ENCODE results near the gene CASP6. TPM values are rescaled to one million over a fixed set of nuclear protein-coding genes. Genes with fewer than 3 reads are reported as not detected.

The CASP6 gene
- total RNA-seq, 1 donor from 2014 or later: 25.2 TPM

GRCh38 chr4:109729718-109730618 lies 26.7 kb upstream of the CASP6 start, which contains the start of gene PLA2G12A:
TSS of gene PLA2G12A (minus strand) at chr4:109730070. CDS start at chr4:109729809, 261 bp downstream.
- FAIRE-seq (no peak), DNase-seq (ENCODE audit: low read depth) (peak; percentile 40)
- Histone ChIP-seq H4K20me1 (ENCODE audit: insufficient read depth, low read length) (no peaks in the 10 kb centered on the region), H3K4me2 (ENCODE audit: low read length) (peak within 1 kb of the TSS; percentile 96), H3K79me2 (ENCODE audit: insufficient read depth, low read length) (peaks cover 21% of the 10 kb centered on the region), H3K4me1 (ENCODE audit: insufficient read depth, low read length) (peaks cover 8% of the 10 kb centered on the region), H3K9ac (ENCODE audit: low read length) (peak within 1 kb of the TSS; percentile 85), H3K4me3 (ENCODE audit: insufficient read depth, low read depth, low read length) (peak within 1 kb of the TSS; percentile 90), H3K36me3 (ENCODE audit: insufficient read depth, low read length) (no peaks in the 10 kb centered on the region), H3K27ac (ENCODE audit: low read depth, low read length) (peak within 1 kb of the TSS; percentile 56), H3K9me3 (ENCODE audit: insufficient read depth, low read depth, low read length) (no peaks in the 10 kb centered on the region), H2AFZ (ENCODE audit: low read depth, low read length) (peak within 1 kb of the TSS; percentile 93), H3K27me3 (ENCODE audit: insufficient read depth, low read length) (no peaks in the 10 kb centered on the region)
- peaks cover 4% of the 10 kb centered on the region for H3K4me1 Mint-ChIP-seq (ENCODE audit: low read depth, unreplicated experiment)
- no peaks in the 10 kb centered on the region for H3K36me3 Mint-ChIP-seq (ENCODE audit: low read depth, unreplicated experiment)
- TF ChIP-seq CTCF (IDR thresholded peaks at IDR 0.05; ENCODE audit: insufficient read depth, low read depth, low read length): no peak
- no peak for TF ChIP-seq EZH2 (IDR thresholded peaks at IDR 0.05; ENCODE audit: insufficient read depth, low read length)
- H3K27me3 Mint-ChIP-seq (ENCODE audit: low read depth, unreplicated experiment): no peaks in the 10 kb centered on the region
- H3K4me3 Mint-ChIP-seq (ENCODE audit: unreplicated experiment): peak within 1 kb of the TSS; percentile 88
- no peaks in the 10 kb centered on the region for H3K9me3 Mint-ChIP-seq (ENCODE audit: unreplicated experiment)
- H3K27ac Mint-ChIP-seq (ENCODE audit: unreplicated experiment): peak within 1 kb of the TSS; percentile 74

GRCh38 chr4:109729117-109729717 lies 26.0 kb upstream of the CASP6 start:
- H3K36me3 Mint-ChIP-seq (ENCODE audit: low read depth, unreplicated experiment): no peaks in the 10 kb centered on the region
- H3K27ac ChIP-seq (ENCODE audit: low read depth, low read length): no peak overlapping the region
- no peaks in the 10 kb centered on the region for H3K36me3 ChIP-seq (ENCODE audit: insufficient read depth, low read length)
- no peak for FAIRE-seq
- H3K4me3 Mint-ChIP-seq (ENCODE audit: unreplicated experiment): peak overlapping the region; percentile 88
- H3K4me2 ChIP-seq (ENCODE audit: low read length): peak overlapping the region; percentile 83
- H3K9ac ChIP-seq (ENCODE audit: low read length): peak overlapping the region; percentile 83
- peak overlapping the region; percentile 27 for H3K27ac Mint-ChIP-seq (ENCODE audit: unreplicated experiment)
- no peaks in the 10 kb centered on the region for H3K27me3 ChIP-seq (ENCODE audit: insufficient read depth, low read length)
- H3K4me3 ChIP-seq (ENCODE audit: insufficient read depth, low read depth, low read length): peak overlapping the region; percentile 72
- TF ChIP-seq CTCF (IDR thresholded peaks at IDR 0.05; ENCODE audit: insufficient read depth, low read depth, low read length) (no peak), EZH2 (IDR thresholded peaks at IDR 0.05; ENCODE audit: insufficient read depth, low read length) (no peak)
- H2AFZ ChIP-seq (ENCODE audit: low read depth, low read length): peak overlapping the region; percentile 93
- no peaks in the 10 kb centered on the region for H3K9me3 Mint-ChIP-seq (ENCODE audit: unreplicated experiment)
- H3K79me2 ChIP-seq (ENCODE audit: insufficient read depth, low read length): peaks cover 25% of the 10 kb centered on the region
- H3K27me3 Mint-ChIP-seq (ENCODE audit: low read depth, unreplicated experiment): no peaks in the 10 kb centered on the region
- H3K4me1 Mint-ChIP-seq (ENCODE audit: low read depth, unreplicated experiment): peaks cover 4% of the 10 kb centered on the region
- H3K4me1 ChIP-seq (ENCODE audit: insufficient read depth, low read length): peaks cover 8% of the 10 kb centered on the region
- DNase-seq (ENCODE audit: low read depth): no peak
- H3K9me3 ChIP-seq (ENCODE audit: insufficient read depth, low read depth, low read length): no peaks in the 10 kb centered on the region
- no peaks in the 10 kb centered on the region for H4K20me1 ChIP-seq (ENCODE audit: insufficient read depth, low read length)

Measured in astrocyte (in vitro differentiated cells and primary cell).